Ovary (tissue), 3 donors: Measurements from ENCODE around the gene TOX3.

Experiments
- CTCF ChIP-seq, 3 donors: fragments of 450-650 bp in 2 of 3; fragments of 200-600 bp in 1 of 3; IDR thresholded peaks; one replicate each; pipeline versions ENCODE4 v1.5.1 to v1.8.0; 2016 to 2022; ENCODE audit warnings: antibody characterized with exemption in 3 of 3, mild to moderate bottlenecking in 1 of 3
- EP300 ChIP-seq: sonication (generic); formaldehyde crosslinking; IDR thresholded peaks from one replicate; pipeline ENCODE4 v1.6.1; 2017; ENCODE audit warnings: antibody characterized with exemption
- POLR2A ChIP-seq: fragments of 450-650 bp; IDR thresholded peaks from one replicate; pipeline ENCODE4 v1.6.1; 2017; ENCODE audit warnings: antibody characterized with exemption, mild to moderate bottlenecking, moderate library complexity
- donor health status: DM: no; HTN: no; CAD: no.

- TF ChIP-seq EP300 (no peak), CTCF (IDR thresholded peaks at IDR 0.05) (no peak), POLR2A (no peak)
Observed at GRCh38 chr16:52440248-52440647, 106.7 kb downstream of the TOX3 start.
